K562 (cell line): ENCODE data around the gene PLXNA3. TPM values are rescaled to one million over a fixed set of nuclear protein-coding genes. Genes with fewer than 3 reads are reported as not detected.

Experiments
- BDP1 ChIP-seq: IDR thresholded peaks from 3 replicates; pipeline ENCODE4 v1.6.1; 2011; ENCODE audit not compliant: insufficient read length, insufficient read depth
- CBX1 ChIP-seq: sonication (generic); IDR thresholded peaks from 2 replicates; pipeline ENCODE4 v1.6.1; 2016; ENCODE audit warnings: antibody characterized with exemption, low read depth, mild to moderate bottlenecking
- ESRRB ChIP-seq: fragments of 250-450 bp; sonication (Bioruptor Pico); IDR thresholded peaks from 2 replicates; pipeline ENCODE4 v1.5.0; 2020; ENCODE audit warnings: mild to moderate bottlenecking, moderate library complexity, borderline replicate concordance
- EZH2 ChIP-seq: IDR thresholded peaks from 2 replicates; pipeline ENCODE4 v1.6.1; 2012; ENCODE audit warnings: low read depth, mild to moderate bottlenecking, inconsistent platforms, low read length, borderline replicate concordance
- FOXA1 ChIP-seq: fragments of 450-650 bp; IDR thresholded peaks from 2 replicates; pipeline ENCODE4 v1.6.1; 2016; ENCODE audit warnings: mild to moderate bottlenecking, borderline replicate concordance
- HCFC1 ChIP-seq: IDR thresholded peaks from 2 replicates; pipeline ENCODE4 v1.6.1; 2012; ENCODE audit warnings: low read depth, low read length, improper control_type of control experiment
- HMG20B ChIP-seq: fragments of 250-450 bp; sonication (Bioruptor Pico); IDR thresholded peaks from 2 replicates; pipeline ENCODE4 v1.5.0; 2021; ENCODE audit warnings: mild to moderate bottlenecking
- KDM1A ChIP-seq, 2 experiments: fragments of 450-650 bp; IDR thresholded peaks; 2 replicates each; pipeline ENCODE4 v1.6.1; 2016; ENCODE audit warnings: mild to moderate bottlenecking in 2 of 2
- LARP7 ChIP-seq: fragments of 450-650 bp; IDR thresholded peaks from 2 replicates; pipeline ENCODE4 v1.6.1; 2016
- NCOR1 ChIP-seq: fragments of 450-650 bp; IDR thresholded peaks from 2 replicates; pipeline ENCODE4 v1.6.1; 2016; ENCODE audit warnings: mild to moderate bottlenecking, moderate library complexity
- NELFE ChIP-seq: IDR thresholded peaks from 2 replicates; pipeline ENCODE4 v1.6.1; 2011; ENCODE audit warnings: mild to moderate bottlenecking; ENCODE audit not compliant: insufficient read depth, insufficient read length
- NKRF ChIP-seq: fragments of 450-650 bp; IDR thresholded peaks from 2 replicates; pipeline ENCODE4 v1.6.1; 2016; ENCODE audit warnings: borderline replicate concordance
- NR2C1 ChIP-seq, 2 experiments: fragments of 450-650 bp; IDR thresholded peaks; 2 replicates each; pipeline ENCODE4 v1.6.1; 2017; ENCODE audit warnings: mild to moderate bottlenecking in 2 of 2, antibody characterized with exemption in 1 of 2, inconsistent platforms in 1 of 2, missing compliant biosample characterization in 1 of 2, missing genetic modification characterization in 1 of 2
- NR3C1 ChIP-seq: sonication (generic); formaldehyde crosslinking; IDR thresholded peaks from 2 replicates; pipeline ENCODE4 v1.8.1; 2022; ENCODE audit warnings: missing genetic modification reagents
- SOX6 ChIP-seq: fragments of 450-650 bp; IDR thresholded peaks from 2 replicates; pipeline ENCODE4 v1.6.1; 2014; ENCODE audit warnings: mild to moderate bottlenecking
- STAT6 ChIP-seq: sonication (generic); formaldehyde crosslinking; IDR thresholded peaks from 2 replicates; pipeline ENCODE4 v1.8.1; 2023; ENCODE audit warnings: mild to moderate bottlenecking, missing genetic modification reagents
- SUPT5H ChIP-seq: fragments of 450-650 bp; IDR thresholded peaks from 2 replicates; pipeline ENCODE4 v1.6.1; 2016
- TAF15 ChIP-seq: fragments of 200-400 bp; formaldehyde crosslinking; IDR thresholded peaks from 2 replicates; pipeline ENCODE4 v1.6.1; 2017; ENCODE audit warnings: mild to moderate bottlenecking, low read depth, low read length, moderate library complexity
- TCFL5 ChIP-seq: fragments of 250-450 bp; sonication (Bioruptor Pico); conservative IDR thresholded peaks from 2 replicates; pipeline ENCODE4 v1.6.1; 2021; ENCODE audit warnings: mild to moderate bottlenecking, moderate library complexity, matching md5 sums
- ZBTB17 ChIP-seq: fragments of 450-650 bp; formaldehyde crosslinking; IDR thresholded peaks from 2 replicates; pipeline ENCODE4 v1.4.0; 2020; ENCODE audit warnings: mild to moderate bottlenecking
- ZNF253 ChIP-seq: fragments of 250-450 bp; sonication (Bioruptor Pico); conservative IDR thresholded peaks from 2 replicates; pipeline ENCODE4 v1.6.1; 2021; ENCODE audit warnings: mild to moderate bottlenecking
- polyA plus RNA-seq, 8 experiments: library from polyadenylated mRNA; depleted of rRNA in 4 of 8; stranded (reverse) in 5 of 8; unstranded in 3 of 8; fragments of >200 nt; fragmentation: Nextera tagmentation in 2 of 8; fragmentation: Illumina TruSeq in 1 of 8; extraction: Ambion mirVana in 2 of 8; extraction: Trizol in 1 of 8; gene quantifications; 2 replicates each; pipeline versions ENCODE4 v1.2.1 to v1.2.3, GENCODE V29; 2011 to 2014; ENCODE audit warnings: inconsistent platforms in 1 of 8, missing spikeins in 1 of 8
- total RNA-seq, 7 experiments: library from RNA; depleted of rRNA in 6 of 7; stranded (reverse); fragments of >200 nt in 6 of 7; fragmentation: Illumina TruSeq in 2 of 7; extraction: Trizol in 2 of 7; gene quantifications; 2 replicates each; pipeline versions ENCODE4 v1.2.1 to v1.2.3, GENCODE V29; 2011 to 2021; ENCODE audit warnings: low replicate concordance in 1 of 7
- TF ChIP-seq, protein P1 (sequence below): fragments of 450-650 bp; formaldehyde crosslinking; IDR thresholded peaks from 2 replicates; pipeline ENCODE4 v1.4.0; 2020; ENCODE audit warnings: mild to moderate bottlenecking, moderate library complexity
- TF ChIP-seq, protein P2 (sequence below): fragments of 250-450 bp; sonication (Bioruptor Pico); IDR thresholded peaks from 2 replicates; pipeline ENCODE4 v1.8.0; 2021; ENCODE audit warnings: moderate library complexity, mild to moderate bottlenecking, inconsistent platforms

PLXNA3 gene
- total and polyA plus RNA-seq, 9 of the 15 experiments (the other 6 are each of a cell fraction or from before 2014, with no cell fraction given), result 0.32 to 47.8 (median 7.5) TPM

DNA sequence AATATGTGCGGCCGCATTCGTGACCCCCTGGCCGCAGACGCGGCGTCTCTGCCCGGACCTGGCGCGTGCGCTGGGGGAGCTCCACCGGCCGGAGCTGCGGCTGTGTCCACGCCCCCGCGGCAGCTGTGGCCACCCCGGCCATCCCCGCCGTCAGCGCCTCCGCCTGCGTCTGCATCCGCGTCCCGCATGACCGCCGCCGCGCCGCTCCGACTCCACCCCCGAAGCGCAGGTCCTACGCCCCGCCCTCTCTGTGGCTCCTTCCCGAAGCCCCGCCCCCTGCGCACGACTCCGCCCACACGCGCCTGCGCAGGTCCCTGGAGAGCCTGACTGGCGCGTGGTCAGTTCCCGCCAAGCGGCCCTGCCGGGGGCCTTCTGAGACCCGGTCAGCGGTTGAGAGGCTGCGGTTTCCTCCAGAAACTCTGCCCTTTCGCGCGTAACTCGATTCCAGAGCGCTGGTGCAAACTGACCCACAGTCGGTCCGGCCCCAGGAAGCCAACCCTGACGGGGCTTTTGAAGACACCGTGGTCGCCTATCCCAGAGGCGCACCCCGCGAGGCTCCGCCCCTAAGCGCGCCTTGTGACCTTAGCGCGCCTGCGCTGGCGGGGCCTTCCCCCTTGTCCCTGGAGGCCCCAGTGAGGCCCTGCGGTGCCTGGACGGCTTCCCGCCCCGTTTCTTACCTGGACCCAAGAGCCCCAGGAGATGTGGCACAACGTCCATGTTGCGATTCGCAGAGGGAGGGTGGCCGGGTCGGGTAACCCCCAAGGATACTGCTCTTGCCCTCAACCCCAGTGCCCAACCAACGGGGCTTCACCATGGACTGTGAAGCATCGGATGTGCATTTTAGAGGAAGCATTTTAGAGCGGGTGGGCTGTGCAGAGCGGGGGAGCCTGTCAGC is 20.9 kb downstream of the PLXNA3 start, which contains the start of gene LAGE3 (continued):
- no peak for TF ChIP-seq ESRRB
- TF ChIP-seq TCFL5 (CRISPR knock-in tag), result no peak
- TF ChIP-seq HCFC1, result 0 out of 2 replicates have a peak, but pooled peaks have one; percentile 6
- no peak for TF ChIP-seq FOXA1
- no peak for TF ChIP-seq NR2C1 (IDR thresholded peaks at IDR 0.05)
- TF ChIP-seq NR2C1 (tag; IDR thresholded peaks at IDR 0.05), result peak; percentile 34
- TF ChIP-seq, protein P1, sequence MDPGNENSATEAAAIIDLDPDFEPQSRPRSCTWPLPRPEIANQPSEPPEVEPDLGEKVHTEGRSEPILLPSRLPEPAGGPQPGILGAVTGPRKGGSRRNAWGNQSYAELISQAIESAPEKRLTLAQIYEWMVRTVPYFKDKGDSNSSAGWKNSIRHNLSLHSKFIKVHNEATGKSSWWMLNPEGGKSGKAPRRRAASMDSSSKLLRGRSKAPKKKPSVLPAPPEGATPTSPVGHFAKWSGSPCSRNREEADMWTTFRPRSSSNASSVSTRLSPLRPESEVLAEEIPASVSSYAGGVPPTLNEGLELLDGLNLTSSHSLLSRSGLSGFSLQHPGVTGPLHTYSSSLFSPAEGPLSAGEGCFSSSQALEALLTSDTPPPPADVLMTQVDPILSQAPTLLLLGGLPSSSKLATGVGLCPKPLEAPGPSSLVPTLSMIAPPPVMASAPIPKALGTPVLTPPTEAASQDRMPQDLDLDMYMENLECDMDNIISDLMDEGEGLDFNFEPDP, result no peak
- TF ChIP-seq NELFE, result no peak
- peak; percentile 51 for TF ChIP-seq NCOR1
- TF ChIP-seq BDP1, result no peak
- TF ChIP-seq SUPT5H, result peak; percentile 74
- no peak for TF ChIP-seq LARP7
- no peak for TF ChIP-seq KDM1A (IDR thresholded peaks at IDR 0.05)
- no peak for TF ChIP-seq ZNF253 (CRISPR knock-in tag)
- no peak for TF ChIP-seq EZH2
- no peak for TF ChIP-seq ZBTB17 (CRISPR knock-in tag)
- TF ChIP-seq NR3C1 (CRISPR knock-in tag), result 0 out of 2 replicates have a peak, but pooled peaks have one; percentile 56
- TF ChIP-seq TAF15, result no peak
- no peak for TF ChIP-seq HMG20B (CRISPR knock-in tag)
- TF ChIP-seq, protein P2, sequence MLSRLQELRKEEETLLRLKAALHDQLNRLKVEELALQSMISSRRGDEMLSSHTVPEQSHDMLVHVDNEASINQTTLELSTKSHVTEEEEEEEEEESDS (CRISPR knock-in tag), result no peak
- TF ChIP-seq CBX1, result 0 out of 2 replicates have a peak, but pooled peaks have one; percentile 52
- TF ChIP-seq NKRF, result no peak; the same call in 1 of the 2 replicates
- no peak for TF ChIP-seq STAT6 (CRISPR knock-in tag)
- no peak for TF ChIP-seq SOX6
